22Rv1 (cell line): ENCODE measurements around the gene FCMR.

Experiments used
- H3K27ac ChIP-seq: fragments of 450-650 bp; 2 replicates; pipeline ENCODE4 v1.5.1; 2017
- CTCF ChIP-seq: fragments of 450-650 bp; IDR thresholded peaks from 2 replicates; pipeline ENCODE4 v1.5.1; 2017; ENCODE audit warnings: mild to moderate bottlenecking
- ZFX ChIP-seq: fragments of 450-650 bp; IDR thresholded peaks from 2 replicates; pipeline ENCODE4 v1.6.1; 2017; ENCODE audit warnings: antibody characterized with exemption, borderline replicate concordance

Gene FCMR

GRCh38 chr1:206909883-206910318 lies 11.8 kb downstream of the FCMR start:
- H3K27ac ChIP-seq = peak overlapping the region; percentile 72
- TF ChIP-seq CTCF (no peak), ZFX (no peak)

GRCh38 chr1:206909161-206909882 lies 12.4 kb downstream of the FCMR start:
- peak overlapping the region; percentile 72 for H3K27ac ChIP-seq
- TF ChIP-seq ZFX = no peak
- peak; percentile 41 for TF ChIP-seq CTCF

- TF ChIP-seq ZFX (no peak), CTCF (no peak)
- H3K27ac ChIP-seq = no peak overlapping the region
Observed at GRCh38 chr1:206908038-206908437, 13.7 kb downstream of the FCMR start.

- no peak overlapping the region for H3K27ac ChIP-seq
Observed at GRCh38 chr1:206907304-206907991, 14.3 kb downstream of the FCMR start.

DNA sequence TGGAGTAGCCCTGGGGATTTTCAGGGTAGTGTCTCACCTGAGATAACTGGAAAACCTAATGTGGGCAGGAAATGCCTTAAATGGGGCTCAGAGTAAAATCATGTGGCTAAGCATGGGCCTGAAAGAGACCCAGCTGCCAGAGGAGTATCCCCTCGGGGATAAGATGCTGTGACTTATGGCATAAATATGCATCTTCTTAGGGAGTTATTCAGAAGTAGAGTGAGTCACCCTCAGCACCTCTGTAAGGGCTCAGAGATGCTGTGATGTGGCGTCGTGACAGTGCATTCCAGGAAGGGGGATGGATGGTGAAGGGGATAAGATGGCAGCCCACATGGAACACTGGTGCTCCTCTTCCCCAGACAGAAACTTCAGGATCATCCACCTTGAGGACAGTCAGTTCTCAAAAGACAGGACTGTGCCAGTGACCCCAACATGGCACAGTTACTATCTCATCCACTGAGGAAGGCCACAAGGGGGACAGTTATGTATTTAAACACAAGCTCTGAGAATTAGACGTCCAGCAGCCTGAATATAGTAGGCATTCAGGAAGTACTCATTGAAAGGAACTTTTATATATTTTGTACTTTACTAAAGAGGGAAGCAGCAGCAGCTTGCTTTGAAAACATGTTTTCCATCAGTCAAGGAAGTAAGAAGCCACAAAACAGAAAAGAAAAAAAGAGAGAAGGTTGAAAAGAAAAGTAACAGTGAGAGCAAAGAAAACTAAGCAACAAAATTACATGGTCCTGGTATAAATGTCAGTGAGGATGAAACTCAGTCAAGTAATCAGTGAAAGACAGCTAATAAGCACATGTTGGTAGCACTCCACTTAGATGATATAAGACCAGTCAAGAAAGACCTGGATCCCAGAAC lies 16.2 kb downstream of the FCMR start:
- TF ChIP-seq ZFX (no peak), CTCF (no peak)
- no peak overlapping the region for H3K27ac ChIP-seq

More at GRCh38 chr1:206907304-206907991, 14.3 kb downstream of the FCMR start:
- TF ChIP-seq CTCF = peak; percentile 77
- no peak for TF ChIP-seq ZFX

DNA sequence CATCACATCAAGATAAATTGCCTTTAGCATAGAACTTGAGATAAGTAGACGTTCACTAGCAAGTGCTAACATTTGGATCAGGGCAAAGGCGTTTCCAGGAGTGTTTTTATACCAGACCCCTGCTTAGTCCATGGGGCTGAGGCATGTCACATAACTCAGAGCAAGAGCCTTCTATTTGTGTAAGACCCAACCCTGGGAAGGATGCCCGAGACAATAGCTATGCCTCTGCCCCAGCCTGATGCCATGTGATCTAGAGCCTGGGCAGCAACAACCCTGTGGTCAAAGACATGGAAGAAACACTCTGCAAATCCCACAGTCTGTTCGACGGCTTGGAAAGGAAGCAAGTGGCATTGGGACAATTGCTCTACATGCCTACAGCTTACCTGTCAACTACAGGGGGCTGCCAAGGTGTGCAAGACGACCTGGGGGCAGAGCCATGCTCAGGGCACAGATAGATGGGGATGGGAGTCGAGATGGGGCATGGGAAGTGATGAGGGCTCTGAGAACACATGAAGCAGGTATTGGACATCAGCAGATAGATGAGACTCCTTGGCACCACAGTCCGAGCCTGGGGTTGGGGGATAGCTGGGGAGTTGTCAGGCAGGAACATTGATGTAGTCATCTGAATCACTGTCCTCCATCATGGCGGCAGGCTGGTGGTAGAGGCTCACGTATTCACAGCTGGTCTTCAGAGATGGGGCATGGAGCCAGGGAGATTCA lies 17.2 kb downstream of the FCMR start:
- no peak for TF ChIP-seq CTCF
- TF ChIP-seq ZFX = no peak
- no peak overlapping the region for H3K27ac ChIP-seq
